ENCODE results near the gene LDLRAP1.

Gene LDLRAP1

GRCh38 chr1:25544243-25544764 is 898 bp downstream of the LDLRAP1 start:
- DNase-seq: no peak

- DNase-seq: no peak
These were observed 1.4 kb downstream of the LDLRAP1 start for GRCh38 chr1:25544819-25545218.

- DNase-seq: no peak
These were observed 2.4 kb downstream of the LDLRAP1 start for GRCh38 chr1:25545767-25546166.

- no peak for DNase-seq
These were observed 2.8 kb downstream of the LDLRAP1 start for GRCh38 chr1:25546193-25546592.

- DNase-seq: no peak
These were observed 5.2 kb downstream of the LDLRAP1 start for GRCh38 chr1:25548601-25549000.

- DNase-seq: no peak
These were observed 6.1 kb downstream of the LDLRAP1 start for GRCh38 chr1:25549273-25550154.

GRCh38 chr1:25550155-25550506 is 6.7 kb downstream of the LDLRAP1 start:
- no peak for DNase-seq

GRCh38 chr1:25550683-25551310 is 7.4 kb downstream of the LDLRAP1 start:
- no peak for DNase-seq

GRCh38 chr1:25553749-25554429 is 10.5 kb downstream of the LDLRAP1 start:
- no peak for DNase-seq

GRCh38 chr1:25554430-25554780 is 11.0 kb downstream of the LDLRAP1 start:
- no peak for DNase-seq

GRCh38 chr1:25554886-25555752 is 11.7 kb downstream of the LDLRAP1 start:
- DNase-seq: no peak

- no peak for DNase-seq
These were observed 12.3 kb downstream of the LDLRAP1 start for GRCh38 chr1:25555753-25556092.

- DNase-seq: no peak
These were observed 12.8 kb downstream of the LDLRAP1 start for GRCh38 chr1:25556132-25556670.

- no peak for DNase-seq
These were observed 13.5 kb downstream of the LDLRAP1 start for GRCh38 chr1:25556791-25557476.

GRCh38 chr1:25557543-25557942 is 14.1 kb downstream of the LDLRAP1 start:
- no peak for DNase-seq

GRCh38 chr1:25559031-25559430 is 15.6 kb downstream of the LDLRAP1 start:
- no peak for DNase-seq

- no peak for DNase-seq
These were observed 16.6 kb downstream of the LDLRAP1 start for GRCh38 chr1:25560001-25560400.

- DNase-seq: no peak
These were observed 17.4 kb downstream of the LDLRAP1 start for GRCh38 chr1:25560788-25561187.

GRCh38 chr1:25561421-25562100 is 18.2 kb downstream of the LDLRAP1 start:
- no peak for DNase-seq

GRCh38 chr1:25562101-25562927 is 18.9 kb downstream of the LDLRAP1 start:
- DNase-seq: no peak

- no peak for DNase-seq
These were observed 19.5 kb downstream of the LDLRAP1 start for GRCh38 chr1:25562928-25563283.

Measured in NCI-H774 (cell line).